ENCODE data around the gene CDK5RAP3.

Gene CDK5RAP3

DNA sequence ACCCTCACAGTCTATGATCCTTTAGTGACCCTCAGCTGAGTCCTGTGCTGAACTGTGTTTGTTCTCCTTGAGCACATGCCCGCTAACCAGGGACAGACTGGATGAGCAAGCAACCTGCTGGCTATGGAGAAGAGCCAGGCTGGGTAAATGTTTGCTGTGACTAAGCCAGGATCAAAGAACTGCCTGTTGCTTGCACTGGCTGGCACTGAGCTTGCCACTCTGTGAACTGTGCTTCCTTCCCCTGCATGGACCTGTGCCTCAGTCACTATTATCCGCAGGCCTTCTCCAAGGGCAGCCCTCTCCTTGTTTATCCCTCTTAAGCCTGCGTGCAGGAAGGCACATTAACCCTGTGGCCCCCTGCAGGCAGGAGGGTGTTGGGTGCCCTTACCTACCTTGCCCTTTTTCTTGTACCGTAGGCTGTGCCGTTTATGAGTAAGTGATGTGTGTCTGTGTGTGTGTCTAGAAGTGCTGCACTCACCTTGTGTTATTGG, 22.2 kb upstream of the CDK5RAP3 start:
- in situ Hi-C loops (cut with HindIII; ENCODE audit: low sequenced_read_pairs) = no loop called here

DNA sequence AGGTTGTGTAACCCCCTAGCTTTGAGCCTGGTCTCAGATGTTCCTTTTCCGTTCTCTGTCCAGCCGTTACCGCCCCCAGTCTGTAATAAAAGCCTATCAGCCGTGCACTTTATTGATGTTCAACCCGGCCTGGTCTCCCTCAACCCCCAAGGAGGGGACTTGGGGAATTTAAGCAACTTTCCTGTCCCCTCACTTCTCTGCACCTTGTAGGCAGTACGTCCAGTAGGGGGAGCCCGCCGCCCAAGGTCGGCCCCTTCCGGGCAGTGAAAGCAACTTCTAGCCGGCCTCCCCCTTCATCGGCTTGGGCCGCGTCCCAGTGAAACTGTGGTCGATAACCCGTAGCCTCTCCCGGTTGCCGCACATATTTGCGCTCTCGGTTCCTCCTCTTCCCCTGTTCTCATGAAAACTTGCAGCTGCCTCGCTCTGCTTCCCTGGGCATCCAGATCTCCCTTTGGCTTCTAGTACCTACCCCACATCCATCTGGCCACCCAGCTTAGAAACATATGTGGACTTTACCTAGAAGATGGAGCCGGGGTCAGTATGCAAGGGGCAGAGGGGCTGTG, 21.6 kb upstream of the CDK5RAP3 start:
- in situ Hi-C loops (cut with HindIII; ENCODE audit: low sequenced_read_pairs) = no loop called here

DNA sequence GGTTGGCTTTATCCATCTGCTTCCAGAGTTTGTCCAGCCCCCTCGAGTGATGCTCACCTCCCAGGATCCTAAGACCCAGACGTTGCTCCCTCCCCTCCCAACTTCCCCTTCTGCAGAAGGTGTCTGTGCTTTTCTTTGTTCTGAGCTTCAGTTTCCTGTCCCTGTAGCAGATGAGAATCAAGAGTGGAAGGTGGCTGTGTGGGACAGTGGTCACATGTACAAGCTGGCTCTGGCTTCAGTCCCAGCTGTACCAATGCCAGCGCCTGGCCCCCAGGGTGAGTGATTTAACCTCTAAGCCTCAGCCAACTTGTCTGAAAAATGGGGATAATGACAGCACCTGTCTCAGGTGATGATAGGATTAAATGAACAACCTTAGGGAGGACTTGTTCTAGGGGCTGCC, 21.0 kb upstream of the CDK5RAP3 start:
- in situ Hi-C loops (cut with HindIII; ENCODE audit: low sequenced_read_pairs) = loop anchor here (25.0 kb wide), 1 partner anchor 88 kb away; the partner anchor contains the start of gene SP6

DNA sequence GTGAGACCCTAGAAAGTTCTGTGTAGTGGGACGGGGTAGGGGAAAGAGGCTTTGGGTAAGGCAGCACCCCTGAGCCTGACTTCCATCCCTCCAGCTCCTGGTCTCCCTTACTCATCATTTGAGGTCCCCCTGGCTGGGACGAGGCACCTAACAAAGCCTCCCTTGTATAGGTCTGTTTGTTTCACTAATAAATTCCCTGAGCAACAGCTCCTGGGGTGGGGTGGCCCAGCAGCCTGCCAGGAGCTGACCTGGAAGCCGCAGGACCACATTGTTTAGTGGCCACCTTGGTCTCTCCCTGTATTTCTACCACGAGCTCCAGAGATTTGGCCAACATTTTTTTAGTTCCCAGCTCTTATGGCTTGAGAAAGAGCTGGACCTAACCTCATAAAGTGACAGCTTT, 20.5 kb upstream of the CDK5RAP3 start:
- in situ Hi-C loops (cut with HindIII; ENCODE audit: low sequenced_read_pairs) = loop anchor here (25.0 kb wide), 1 partner anchor 88 kb away; the partner anchor contains the start of gene SP6

DNA sequence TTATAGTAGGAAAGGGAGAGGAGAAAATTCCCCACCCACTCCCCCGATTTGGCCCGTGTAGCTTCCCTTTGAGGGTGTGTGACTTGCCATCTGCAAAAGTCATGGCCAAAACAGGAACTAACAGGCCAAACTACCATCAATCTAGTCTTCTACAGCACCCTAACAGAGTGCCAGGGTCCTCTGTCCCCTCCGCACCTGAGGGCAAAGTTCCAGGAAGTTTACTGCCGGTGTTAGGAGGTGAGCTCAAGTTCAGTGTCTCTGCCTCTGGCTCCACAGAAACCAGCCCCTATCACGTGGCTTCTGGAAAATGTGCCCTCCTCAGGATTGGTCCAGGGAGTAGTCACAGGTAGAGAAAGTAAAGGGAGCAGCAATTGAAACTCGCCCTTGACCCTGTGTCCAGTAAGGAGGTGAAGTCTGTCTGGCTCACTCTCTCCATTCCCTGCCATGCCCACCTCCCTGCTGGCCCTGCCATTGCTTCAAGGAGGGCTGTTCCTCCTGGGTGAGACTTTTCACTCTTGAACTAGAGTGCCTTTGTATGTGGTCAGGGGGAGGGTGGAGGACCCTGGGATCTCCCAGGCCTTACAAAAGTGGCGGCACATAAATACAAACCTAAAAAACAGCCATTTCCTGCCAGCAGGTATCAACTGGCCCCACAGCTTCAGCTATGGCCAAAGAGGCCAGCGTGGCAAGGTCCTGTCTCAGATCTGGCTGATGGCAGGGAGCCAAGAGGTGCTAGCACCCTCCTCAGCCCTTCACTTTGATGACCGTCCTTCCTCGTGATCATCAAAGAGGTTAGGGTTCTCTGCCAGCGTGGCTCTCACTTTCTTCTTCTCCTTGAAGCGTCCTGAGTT, 18.5 kb upstream of the CDK5RAP3 start:
- in situ Hi-C loops (cut with HindIII; ENCODE audit: low sequenced_read_pairs) = loop anchor here (25.0 kb wide), 1 partner anchor 90 kb away; the partner anchor contains the start of gene SP6

DNA sequence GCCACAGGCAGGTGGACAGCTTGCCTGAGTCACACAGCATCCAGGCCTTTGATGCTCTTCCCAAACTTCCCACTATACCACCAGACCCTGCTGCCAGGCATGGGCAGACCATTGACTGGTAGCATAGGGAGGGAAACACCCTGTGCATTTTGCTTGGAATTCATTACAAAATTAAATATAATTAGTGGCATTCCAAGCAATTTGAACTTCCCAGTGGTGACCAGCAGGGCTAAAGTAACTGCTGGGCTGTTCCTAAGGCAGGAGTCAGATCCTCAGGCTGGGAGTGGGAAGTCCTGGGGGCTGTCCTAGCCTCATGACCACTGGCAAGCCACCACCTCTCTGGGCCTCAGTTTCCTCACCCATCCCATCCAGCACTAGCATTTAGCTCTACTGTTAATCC, 17.0 kb upstream of the CDK5RAP3 start:
- in situ Hi-C loops (cut with HindIII; ENCODE audit: low sequenced_read_pairs) = loop anchor here (25.0 kb wide), 1 partner anchor 92 kb away; the partner anchor contains the start of gene SP6

DNA sequence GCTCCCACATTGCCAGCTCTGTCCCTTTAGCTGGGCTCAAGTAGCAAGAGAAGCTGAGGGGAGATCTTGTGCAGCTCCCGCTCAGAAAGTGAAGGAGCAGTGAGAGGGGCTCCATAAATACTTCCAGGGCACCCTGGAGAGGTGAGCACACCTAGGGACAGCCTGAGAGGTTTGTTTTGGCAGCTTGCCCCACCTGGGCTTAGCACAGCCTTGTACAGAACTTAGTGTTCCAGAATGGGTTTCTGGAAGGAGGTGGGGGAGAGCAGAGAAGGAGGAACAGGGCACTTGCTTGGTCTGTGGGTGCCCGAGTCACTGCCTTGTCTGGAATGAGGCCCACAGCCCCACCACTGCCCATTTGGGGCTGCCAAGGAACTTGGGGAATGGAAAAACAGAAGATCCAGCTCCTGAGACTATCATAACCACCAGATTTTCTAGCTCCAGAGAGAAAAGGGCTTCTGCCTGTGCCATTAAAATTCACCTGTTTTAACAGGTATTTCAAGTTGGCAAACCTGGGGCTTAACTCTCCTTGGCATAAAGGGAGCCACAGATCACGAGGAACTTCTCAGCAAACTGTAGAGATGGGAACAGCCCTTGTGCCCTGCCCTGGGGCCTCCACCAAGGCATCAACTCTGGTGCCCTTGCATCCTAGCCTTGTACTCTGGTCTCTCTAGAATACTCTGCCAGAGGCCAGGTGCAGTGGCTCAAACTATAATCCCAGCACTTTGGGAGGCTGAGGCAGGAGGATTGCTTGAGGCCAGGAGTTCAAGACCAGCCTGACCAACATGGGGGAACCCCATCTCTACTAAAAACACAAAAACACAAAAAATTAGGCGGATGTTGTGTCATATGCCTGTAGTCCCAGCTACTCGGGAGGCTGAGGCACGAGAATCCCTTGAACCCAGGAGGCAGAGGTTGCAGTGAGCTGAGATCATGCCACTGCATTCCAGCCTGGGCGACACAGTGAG, 15.1 kb upstream of the CDK5RAP3 start:
- in situ Hi-C loops (cut with HindIII; ENCODE audit: low sequenced_read_pairs) = loop anchor here (25.0 kb wide), 1 partner anchor 93 kb away; the partner anchor contains the start of gene SP6

DNA sequence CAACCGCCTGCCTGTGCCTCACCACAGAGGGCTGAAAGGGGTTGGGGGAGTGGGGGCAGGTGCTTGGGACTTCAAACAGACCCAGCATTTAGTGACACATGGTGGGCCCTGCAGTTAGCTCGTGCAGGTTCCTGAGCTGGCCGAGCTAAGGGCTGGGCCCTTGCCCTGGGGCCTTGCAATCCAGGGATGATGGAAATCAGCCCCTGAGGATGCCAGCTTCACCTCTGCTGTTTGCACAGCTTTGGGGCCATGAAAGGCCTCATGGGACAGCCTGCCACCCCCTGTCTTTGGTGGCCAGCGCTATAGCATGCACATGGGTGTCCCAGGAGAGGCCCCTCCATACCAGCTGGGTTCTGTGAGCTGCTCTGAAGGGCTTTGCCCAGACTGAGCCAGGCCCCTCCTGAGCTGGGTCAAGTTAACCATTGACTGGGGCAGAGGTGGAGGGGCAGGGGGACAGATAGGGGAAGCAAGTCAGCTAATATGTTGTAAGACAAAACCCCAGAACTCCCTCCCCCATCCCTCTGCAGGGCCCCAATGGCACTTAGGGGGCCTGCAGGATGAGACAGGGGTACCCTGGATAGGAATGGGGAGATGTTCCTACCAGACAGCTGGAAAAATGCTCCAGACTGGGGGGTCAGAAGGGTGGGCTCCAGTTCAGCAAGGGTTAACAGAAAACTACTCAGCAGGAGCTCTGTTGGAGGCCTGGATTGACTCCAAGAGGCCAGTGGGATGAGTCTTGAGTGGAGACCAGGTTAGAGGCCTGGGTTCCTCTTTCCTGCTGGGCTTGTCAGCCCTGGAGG, 13.9 kb upstream of the CDK5RAP3 start:
- in situ Hi-C loops (cut with HindIII; ENCODE audit: low sequenced_read_pairs) = loop anchor here (25.0 kb wide), 1 partner anchor 95 kb away; the partner anchor contains the start of gene SP6

DNA sequence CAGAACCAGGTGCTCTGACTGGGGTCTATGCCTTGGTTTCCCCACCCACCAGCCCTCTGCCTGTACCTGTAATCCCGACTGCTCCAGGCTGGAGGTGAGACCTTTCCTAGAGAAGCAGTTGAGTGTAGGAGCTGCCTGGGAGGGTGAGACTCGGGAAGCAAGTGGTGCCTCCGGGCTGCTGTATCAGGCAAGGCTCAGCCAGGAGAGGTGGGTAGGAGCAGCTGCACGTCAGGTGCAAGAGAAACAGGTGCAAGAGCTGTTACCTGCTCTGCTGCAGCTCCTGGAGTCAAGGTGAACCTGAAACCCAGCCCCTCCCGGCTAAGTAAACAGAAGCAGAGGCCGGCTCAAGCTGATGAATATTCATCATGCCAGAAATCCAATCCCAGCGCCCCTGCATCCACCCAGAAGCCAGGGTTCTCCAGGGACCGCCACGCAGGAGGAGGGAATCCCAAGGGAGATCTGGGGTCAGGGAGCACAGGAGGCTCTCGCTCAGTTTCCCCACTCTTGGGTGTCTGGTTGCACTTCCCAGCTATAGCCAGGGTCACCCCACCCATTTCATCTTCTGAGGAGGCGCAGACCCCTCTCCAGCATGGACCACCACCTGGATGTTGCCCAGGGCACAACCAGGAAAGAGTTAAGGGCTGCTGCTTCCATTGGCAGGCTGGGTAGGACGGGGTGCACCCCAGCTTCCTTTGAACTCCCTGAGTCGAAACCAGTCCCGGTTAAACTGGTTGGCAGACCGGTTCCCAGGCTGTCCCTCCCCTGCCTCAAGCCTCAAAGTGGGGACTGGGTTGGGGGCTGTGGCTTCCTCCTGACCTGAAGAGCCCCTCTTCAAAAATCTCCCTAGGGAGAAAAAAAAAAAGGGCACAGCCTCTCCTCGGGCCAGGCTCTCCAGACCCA, 13.1 kb upstream of the CDK5RAP3 start, which contains the start of gene PRR15L:
PRR15L (minus strand) TSS at position 293 of the 900 bp plus-strand sequence. CDS start 4,649 bp downstream, outside the sequence.
- in situ Hi-C loops (cut with HindIII; ENCODE audit: low sequenced_read_pairs) = loop anchor here (25.0 kb wide), 1 partner anchor 96 kb away; the partner anchor contains the start of gene SP6

DNA sequence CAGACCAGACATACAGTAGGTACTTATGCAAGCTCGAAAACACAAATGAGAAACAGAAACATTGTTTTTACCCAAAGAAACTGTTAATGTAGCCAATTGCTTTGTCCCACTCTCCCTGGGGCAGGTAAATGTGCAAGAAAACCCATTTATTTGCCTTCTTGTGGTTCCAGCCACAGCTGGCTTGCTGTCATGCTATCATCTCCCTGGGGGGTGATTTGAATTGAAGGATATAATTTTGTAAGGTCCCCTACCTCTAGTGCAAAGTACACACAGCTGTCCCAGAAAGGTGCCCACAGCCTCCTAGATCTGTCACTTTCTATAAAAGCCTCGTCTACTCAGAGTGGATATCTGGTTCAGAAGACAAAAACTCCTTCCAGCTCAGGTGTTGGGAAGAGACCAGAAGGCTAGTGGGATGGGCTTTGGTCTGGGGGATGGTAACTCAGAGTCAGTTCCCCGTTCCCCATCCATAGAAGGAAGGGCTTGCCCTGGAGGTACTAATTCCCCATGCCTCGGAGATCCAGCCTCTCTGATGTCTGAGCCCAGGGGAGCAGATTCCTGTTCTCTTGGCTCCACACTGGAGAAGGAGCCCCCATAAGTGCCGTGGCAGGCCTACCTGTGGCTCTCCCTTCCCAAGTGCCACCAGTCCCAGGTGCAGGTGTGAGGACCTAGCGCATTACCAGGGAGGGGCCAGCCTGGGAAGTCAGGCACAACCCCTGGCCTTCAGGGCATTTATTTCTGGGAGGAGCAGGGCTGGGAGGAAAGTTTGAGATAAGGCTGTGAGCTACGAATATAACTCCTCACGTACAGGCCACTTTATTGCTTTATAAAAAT, 10.9 kb upstream of the CDK5RAP3 start:
- in situ Hi-C loops (cut with HindIII; ENCODE audit: low sequenced_read_pairs) = loop anchor here (25.0 kb wide), 1 partner anchor 98 kb away; the partner anchor contains the start of gene SP6

DNA sequence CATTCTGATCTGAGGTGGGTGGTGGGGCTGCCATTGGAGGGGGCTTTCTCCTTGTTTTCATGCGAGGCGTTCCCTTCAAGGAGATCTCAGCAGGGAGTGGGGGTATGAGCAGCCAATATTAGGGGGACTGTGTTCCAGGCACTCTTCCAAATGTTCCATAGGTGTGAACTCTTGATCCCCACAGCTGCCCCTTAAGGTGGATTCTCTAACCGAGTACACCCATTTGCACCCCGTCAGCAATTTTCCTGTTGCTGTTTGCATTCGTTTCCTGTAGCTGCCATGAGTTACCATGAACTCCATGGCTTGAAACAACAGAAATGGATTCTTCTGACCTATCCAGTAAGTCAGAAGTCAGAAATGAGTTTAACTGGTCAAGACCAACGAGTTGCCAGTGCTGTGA, 9.5 kb upstream of the CDK5RAP3 start:
- in situ Hi-C loops (cut with HindIII; ENCODE audit: low sequenced_read_pairs) = loop anchor here (25.0 kb wide), 1 partner anchor 99 kb away; the partner anchor contains the start of gene SP6

DNA sequence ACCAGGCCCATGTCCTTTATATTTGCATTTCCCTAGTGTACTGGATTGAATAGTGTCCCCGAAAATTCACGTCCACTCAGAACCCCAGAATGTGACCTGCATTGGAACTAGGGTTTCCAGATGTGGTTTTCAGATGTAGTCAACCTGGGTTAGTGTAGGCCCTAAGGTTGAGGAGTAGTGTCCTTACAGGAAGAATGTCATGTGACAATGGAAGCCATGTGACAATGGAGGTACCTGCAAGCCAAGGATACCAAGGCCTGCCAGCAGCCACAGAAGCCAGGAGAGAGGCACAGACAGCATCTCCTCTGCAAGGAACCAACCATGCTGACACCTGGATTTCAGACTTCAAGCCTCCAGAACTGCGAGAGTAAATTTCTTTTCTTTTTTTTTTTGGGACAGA, 8.0 kb upstream of the CDK5RAP3 start:
- in situ Hi-C loops (cut with HindIII; ENCODE audit: low sequenced_read_pairs) = loop anchor here (25.0 kb wide), 1 partner anchor 101 kb away; the partner anchor contains the start of gene SP6

DNA sequence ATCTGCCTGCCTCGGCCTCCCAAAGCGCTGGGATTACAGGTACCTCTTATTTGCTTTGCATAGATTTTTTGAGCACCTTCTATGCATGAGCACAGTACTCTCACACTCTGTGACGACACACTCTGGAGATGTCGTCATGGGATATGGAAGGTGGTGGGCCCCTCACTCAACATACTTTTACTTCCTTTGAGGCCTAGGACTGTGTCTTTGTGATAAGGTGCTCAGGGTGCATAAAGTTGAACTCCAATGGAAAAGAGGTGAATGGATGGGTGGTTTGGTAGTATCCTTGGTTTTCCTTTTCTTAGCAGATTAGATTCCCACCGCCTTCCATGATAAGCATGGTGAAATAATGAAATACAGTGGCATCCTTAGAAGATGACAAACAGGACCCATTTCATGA, 6.1 kb upstream of the CDK5RAP3 start:
- in situ Hi-C loops (cut with HindIII; ENCODE audit: low sequenced_read_pairs) = loop anchor here (25.0 kb wide), 1 partner anchor 103 kb away; the partner anchor contains the start of gene SP6

DNA sequence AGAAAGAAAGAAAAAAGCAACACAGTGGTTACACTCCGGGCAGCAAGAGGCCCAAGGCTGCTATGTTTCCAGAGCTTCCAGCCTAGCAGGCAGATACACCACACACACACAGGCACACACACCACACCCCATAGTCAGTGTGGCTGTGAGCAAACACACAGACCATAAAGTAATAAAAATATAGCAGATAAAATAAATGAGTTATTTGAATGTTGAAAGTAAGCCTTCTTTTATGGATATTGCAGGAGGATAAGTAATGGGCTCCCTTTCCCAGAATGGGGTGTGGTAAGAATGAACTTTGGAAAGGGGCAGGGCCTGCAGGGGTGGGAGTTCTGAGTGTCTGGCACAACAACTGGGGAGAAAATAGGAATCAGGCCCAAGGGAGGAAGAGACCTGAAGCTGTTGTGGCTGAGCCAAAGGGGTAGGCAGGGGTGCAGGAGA, 4.8 kb upstream of the CDK5RAP3 start:
- in situ Hi-C loops (cut with HindIII; ENCODE audit: low sequenced_read_pairs) = loop anchor here (25.0 kb wide), 1 partner anchor 104 kb away; the partner anchor contains the start of gene SP6

DNA sequence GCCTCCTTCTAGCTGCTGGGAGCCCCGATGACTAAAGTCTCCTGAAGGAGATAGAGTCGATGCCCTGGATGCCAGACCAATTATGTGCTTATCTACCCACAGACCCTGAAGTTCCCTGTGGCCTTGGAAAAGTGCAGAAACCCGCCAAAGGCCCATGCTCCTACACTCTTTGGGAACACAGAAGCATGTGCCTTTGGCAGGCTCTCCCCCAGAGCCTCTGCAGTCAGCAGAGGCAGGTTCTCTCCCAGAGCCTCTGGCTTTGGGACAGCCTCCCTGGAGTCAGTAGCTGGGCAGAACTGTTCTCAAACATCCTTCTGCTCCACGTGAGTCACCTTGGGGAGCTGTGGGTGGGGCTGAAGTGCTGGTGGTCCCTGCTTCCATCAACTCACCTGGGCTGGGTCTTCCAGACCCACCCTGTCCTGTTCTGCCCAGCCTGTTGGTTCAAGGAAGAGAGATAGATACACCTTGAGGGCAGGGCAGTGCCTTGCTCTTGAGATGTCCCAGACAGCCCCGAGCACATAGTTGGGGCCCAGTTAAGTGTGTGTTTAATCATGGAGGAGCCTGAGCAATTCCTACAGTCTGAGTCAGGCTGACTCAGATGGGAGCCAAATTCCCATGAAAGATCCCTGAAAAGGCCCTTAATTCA, 3.2 kb upstream of the CDK5RAP3 start:
- in situ Hi-C loops (cut with HindIII; ENCODE audit: low sequenced_read_pairs) = loop anchor here (25.0 kb wide), 1 partner anchor 105 kb away; the partner anchor contains the start of gene SP6

DNA sequence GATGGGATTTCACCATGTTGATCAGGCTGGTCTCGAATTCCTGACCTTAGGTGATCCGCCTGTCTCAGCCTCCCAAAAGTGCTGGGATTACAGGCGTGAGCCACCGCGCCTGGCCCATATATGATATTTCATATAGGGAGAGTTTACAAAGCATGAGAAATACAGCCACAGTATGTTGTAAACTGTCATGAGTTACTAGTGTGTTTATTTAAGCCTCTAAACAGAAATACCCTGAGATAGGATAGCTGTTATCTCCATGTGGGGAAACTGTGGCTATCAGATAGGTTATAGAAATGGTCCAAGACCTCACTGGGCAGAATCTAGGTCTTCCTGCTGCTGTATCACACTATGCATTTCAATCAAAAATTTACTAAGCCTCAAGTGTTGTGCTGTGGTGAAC, 2.1 kb upstream of the CDK5RAP3 start:
- in situ Hi-C loops (cut with HindIII; ENCODE audit: low sequenced_read_pairs) = loop anchor here (25.0 kb wide), 1 partner anchor 107 kb away; the partner anchor contains the start of gene SP6

Data from DLD1 (cell line).